Glomerular visceral epithelial cell (primary cell): Measurements from ENCODE around the gene DHX30.
"Not testable (repeated sequence)": the region's sequence is repeated elsewhere in the genome, so short reads cannot be mapped to it uniquely, and the experiment has no call there.

ENCODE experiments used
- DNase-seq: peaks from one replicate; pipeline ENCODE4 v3.0.0-alpha.2; 2016; ENCODE audit errors: extremely low spot score

The DHX30 gene

DNA sequence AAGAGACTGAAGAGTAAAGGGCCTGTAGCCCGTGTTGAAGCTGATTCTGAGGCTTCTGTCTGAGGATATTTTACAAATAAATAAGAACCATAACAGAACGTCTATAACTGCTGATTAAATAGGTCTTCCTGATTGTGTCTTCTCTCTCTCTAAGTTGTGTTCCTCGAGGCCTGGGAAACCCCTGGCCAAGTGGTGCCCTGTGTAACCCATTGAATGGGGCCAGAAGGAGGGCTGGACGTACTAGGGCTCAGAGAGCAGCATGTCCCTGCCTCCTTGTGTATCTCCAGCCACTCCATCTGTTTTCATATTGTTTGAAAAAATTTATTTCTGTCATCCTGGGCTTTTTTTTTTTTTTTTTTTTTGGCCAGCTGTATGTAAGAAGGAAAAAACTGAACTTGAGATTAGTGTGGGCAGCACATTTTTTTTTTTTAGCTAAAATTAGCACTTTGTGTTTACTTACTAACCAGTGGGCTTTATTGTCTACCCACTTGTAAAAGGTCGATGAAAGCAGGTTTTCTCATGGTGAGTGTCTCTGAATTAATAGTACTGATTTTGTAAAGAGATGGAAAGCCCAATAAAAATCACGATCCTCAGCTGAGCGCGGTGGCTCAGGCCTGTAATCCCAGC is 10.7 kb downstream of the DHX30 start:
- DNase-seq = no peak

GRCh38 chr3:47817609-47818008 is 14.7 kb downstream of the DHX30 start:
- no peak for DNase-seq

- DNase-seq = peak; percentile 87
Observed at GRCh38 chr3:47824541-47825473, 21.9 kb downstream of the DHX30 start.

GRCh38 chr3:47825590-47825989 is 22.7 kb downstream of the DHX30 start:
- no peak for DNase-seq

- not testable (repeated sequence) for DNase-seq
Observed at GRCh38 chr3:47829482-47829881, 26.5 kb downstream of the DHX30 start.

- DNase-seq = no peak
Observed at GRCh38 chr3:47836986-47837385, 34.0 kb downstream of the DHX30 start.

- DNase-seq = no peak
Observed at GRCh38 chr3:47838503-47838902, 35.6 kb downstream of the DHX30 start.

GRCh38 chr3:47841786-47842349 is 38.9 kb downstream of the DHX30 start:
- no peak for DNase-seq

DNA sequence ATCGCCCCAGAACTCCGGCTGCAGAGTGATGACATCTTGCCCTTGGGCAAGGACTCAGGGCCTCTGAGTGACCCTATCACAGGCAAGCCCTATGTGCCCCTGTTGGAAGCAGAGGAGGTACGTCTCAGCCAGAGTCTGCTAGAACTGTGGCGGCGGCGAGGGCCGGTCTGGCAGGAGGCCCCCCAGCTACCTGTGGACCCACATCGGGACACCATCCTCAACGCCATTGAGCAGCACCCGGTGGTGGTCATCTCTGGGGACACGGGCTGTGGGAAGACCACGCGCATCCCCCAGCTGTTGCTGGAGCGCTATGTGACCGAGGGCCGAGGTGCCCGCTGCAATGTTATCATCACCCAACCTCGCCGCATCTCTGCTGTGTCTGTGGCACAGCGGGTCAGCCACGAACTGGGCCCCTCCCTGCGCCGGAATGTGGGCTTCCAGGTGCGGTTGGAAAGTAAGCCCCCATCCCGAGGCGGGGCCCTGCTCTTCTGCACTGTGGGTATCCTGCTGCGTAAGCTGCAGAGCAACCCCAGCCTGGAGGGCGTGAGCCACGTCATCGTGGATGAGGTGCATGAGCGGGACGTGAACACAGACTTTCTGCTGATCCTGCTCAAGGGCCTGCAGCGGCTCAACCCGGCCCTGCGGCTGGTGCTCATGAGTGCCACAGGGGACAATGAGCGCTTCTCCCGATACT is 43.4 kb downstream of the DHX30 start:
- DNase-seq = no peak

DNA sequence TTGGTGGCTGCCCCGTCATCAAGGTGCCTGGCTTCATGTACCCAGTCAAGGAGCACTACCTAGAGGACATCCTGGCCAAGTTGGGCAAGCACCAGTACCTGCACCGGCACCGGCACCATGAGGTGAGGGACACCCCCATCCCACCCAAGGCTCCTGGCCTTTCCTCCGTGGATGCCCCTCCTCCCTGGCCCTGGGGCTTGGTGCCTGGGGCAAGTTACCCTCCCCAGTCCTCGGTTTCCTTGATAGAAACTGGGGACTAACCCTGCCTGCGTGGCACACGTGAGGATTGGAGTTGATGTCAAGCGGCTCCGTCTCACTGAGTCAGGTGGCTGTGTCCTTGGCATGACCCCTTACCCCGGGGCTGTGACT is 43.9 kb downstream of the DHX30 start:
- no peak for DNase-seq

GRCh38 chr3:47847260-47847659 is 44.3 kb downstream of the DHX30 start:
- no peak for DNase-seq

GRCh38 chr3:47847801-47848518 is 45.0 kb downstream of the DHX30 start:
- no peak for DNase-seq

GRCh38 chr3:47848599-47849117 is 45.7 kb downstream of the DHX30 start:
- no peak for DNase-seq

- no peak for DNase-seq
Observed at GRCh38 chr3:47849186-47849698, 46.3 kb downstream of the DHX30 start.

- DNase-seq = peak; percentile 44
Observed at GRCh38 chr3:47849699-47850563, 47.0 kb downstream of the DHX30 start.

DNA sequence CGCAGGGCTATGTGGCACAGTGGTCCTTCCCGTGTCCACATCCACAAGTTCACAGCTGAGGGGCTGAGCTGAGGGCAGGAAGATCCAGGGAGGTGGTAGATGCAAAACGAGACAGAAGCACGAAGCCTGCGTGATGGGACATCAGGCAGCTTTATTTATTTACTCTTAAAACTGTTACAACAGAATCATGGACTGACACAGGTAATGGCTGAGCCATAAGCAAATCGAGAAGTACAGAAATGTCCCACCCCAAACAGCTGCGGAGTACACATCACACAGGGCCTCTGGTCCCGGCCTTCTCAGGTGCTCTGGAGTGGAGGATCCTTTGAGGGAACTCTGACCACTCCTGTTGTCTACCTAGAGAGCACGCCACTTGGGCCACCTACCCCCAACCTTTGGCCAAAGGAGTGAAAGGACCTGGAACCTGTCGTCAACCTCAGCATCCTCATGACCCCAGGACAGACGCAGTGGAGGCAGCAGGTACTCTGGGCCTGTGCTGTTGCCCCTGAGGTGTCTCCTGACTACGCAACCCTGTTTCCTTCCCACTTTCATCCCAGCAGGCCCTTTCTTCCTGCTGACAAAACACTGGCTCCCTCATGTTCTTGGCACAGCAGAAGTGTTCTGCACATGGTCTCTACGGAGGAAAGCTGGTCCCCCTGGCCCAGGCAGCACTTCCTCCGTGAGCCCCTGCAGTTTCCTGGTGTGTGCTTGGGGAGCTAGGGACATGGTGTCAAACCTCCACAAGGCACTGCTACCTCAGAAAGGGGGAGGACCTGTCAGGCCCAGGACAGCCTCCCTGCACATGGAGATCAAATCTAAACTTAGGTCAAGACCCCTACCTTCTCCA is 47.8 kb downstream of the DHX30 start:
- DNase-seq = no peak

DNA sequence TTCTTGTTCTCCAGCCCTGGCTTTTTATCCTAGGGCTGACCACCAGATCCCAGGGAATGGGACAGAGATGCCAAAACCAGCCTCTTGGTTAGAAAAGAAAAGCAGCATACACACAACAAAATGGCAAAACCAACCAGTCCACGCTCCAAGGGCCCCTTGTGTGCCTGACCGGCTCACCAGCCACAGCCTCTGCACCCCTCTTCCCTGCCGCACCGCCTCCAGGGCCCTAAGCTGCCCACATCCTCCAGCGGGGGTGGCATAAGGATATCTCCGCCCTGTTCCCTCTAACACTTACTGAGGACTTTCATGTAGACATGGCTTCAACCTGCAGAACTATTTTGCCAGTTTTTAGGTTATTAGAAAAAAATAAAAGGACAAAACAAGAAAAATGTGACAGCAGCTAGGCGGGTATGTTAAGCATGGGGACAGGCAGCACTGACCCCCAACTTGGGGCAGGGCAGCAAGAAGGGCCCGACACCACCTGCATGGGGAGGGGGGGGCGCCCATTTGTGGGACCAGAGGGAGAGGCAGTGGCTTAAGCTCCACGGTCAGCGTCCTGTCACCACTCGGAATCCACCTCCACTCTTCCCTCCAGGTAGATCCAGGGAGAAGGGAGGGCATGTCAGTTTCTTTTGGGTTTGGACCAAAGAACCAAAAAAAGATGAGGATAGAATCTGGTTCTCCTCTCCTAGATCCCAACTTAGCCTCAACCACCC is 49.1 kb downstream of the DHX30 start:
- DNase-seq = no peak
